ENCODE measurements around the gene QRFP.
"Not testable (repeated sequence)": the region's sequence is repeated elsewhere in the genome, so short reads cannot be mapped to it uniquely, and the experiment has no call there.

Gene QRFP

DNA sequence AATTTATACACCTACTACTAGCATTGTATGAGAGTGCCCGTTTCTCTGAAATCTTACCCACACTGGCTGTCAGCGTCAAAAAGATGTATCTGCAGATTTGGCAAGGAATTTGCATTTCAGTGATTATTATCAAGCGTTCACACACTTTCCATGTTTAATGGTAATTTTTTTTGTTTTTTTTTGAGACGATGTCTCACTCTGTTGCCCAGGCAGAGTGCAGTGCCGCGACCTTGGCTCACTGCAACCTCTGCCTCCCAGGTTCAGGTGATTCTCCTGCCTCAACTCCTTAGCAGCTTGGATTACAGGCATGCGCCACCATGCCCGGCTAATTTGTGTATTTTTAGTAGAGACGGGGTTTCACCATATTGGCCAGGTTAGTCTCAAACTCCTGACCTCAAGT is 47.3 kb downstream of the QRFP start:
- DNase-seq (ENCODE audit: low read depth): no peak

DNA sequence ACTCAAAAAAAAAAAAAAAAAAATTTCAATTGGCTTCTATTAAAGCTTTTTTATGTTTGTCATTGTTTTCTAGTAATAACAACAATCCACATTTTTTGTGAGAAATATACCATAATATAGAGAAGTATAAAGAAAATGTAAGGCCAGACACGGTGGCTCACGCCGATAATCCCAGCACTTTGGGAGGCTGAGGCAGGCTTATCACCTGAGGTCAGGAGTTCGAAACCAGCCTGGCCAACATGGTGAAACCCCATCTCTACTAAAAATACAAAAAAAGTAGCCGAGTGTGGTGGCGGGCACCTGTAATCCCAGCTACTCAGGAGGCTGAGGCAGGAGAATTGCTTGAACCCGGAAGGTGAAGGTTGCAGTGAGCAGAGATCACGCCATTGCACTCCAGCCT is 48.1 kb downstream of the QRFP start:
- DNase-seq (ENCODE audit: low read depth): not testable (repeated sequence)

DNA sequence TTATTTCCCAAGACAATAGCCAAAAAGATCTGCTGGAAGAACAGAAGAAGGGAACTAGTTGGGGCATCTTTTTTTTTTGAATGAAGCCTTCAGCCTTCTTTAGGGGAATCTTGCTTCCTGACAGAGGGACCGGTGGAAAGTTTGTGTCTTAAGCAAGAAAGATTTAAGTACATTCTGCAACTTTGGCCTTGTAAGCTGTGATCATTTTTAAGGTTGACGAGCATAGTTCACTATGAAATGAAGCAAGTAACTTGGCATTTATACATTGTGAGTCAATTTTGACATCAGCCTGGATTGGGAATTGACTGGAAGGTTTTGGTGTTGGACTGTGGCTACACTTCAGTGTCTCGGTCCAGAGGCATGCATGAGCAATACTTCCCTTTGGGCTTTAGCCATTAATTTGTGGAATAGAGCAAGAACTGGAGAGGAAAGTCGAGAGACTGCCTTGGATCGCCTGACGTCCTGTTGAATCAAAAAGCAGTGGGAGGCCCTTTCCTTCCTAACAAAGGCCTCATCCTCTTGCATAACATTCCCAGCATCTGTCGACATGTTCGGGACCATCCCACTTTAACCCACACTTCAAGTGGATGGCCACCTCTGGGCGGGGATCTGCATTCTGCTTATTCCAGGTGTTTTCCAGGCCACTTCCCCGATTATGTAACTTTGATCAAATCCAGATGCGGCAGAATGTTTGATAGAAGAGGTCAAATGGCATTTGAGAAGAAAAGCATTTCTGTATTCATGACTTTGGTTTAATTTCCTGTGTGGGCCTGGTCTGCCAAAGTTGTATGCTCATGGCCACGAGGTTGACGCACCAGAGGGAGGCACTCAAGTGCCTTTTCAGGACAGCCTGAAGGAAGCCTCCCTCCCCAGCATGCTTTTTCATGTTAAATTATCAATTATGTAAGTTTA is 49.0 kb downstream of the QRFP start:
- no peak for DNase-seq (ENCODE audit: low read depth)

DNA sequence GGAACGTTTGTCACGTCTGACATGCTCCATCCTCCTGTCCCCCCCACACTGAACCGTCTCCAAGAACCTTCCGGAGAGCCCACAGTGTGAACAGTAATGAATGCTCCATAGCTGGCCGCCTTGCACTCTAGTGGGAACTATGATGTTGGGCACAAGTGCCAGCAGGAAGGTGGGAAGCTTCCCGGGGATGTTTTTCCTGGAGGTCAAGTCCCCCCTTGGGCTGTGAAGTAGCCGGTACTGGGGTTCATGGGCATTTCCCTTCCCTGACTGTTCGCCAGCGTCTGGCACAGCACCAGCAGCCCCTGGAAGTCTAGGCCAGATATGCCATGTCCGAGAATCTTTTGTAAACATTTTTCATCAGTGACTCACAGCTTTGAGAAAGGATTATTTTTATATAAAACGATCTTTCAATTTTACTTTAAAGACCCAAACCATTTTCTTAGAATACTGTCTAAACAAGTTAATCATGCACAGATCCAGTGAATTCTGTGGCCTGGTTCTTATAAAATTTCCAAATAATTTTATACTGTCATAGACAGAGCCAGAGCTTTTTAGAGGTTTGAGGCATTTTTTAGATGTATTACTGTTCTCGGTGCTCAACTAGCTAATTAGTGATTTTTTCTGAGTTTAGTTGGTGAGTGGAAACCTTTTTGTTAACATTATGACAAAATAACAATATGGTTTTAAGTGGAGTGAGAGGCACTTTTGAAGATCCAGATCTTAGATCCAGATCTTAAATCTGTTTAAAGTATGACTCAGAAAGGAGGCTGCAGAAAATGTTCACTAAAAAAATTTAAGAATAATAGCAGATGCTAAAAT is 49.9 kb downstream of the QRFP start:
- DNase-seq (ENCODE audit: low read depth): no peak

DNA sequence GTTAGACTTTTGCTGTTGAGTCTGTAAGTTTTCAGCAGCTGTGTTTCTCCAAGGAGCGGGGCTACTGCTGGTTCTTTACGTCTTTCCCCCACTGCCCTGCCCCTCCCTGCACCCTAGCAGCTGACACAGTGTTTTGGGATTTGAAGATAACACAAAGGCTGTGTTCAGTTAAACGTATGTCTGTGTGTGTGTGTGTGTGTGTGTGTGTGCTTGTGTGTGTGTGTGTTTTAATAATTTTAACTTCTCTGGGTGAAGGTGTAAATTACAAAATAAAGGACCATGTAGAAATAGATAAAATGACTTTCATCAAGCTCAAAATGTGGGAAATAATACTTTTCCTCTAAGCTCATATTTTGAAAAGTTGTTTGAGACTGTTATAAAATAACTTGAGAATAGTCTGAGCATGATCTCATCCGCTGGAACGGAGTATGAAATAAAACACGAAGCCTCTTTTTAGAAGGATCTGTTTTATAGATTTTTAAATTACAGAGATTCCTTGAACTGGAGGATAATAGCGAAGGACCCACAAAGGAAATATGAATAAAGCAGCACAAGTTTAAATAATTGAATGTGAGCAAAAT is 50.6 kb downstream of the QRFP start:
- DNase-seq (ENCODE audit: low read depth): no peak

DNA sequence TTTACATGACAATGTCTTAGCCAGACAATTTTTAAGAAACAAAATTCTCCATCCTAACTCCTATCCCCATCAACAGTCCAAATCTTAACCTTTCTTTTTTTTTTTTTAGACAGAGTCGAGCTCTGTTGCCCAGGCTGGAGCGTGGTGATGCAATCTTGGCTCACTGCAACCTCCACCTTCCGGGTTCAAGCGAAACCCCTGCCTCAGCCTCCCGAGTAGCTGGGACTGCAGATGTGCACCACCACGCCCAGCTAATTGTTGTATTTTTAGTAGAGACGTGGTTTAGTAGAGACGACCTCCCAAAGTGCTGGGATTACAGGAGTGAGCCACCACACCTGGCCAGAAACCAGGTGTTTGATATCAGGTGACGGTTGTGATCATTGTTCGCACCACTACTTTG is 51.4 kb downstream of the QRFP start:
- no peak for DNase-seq (ENCODE audit: low read depth)

DNA sequence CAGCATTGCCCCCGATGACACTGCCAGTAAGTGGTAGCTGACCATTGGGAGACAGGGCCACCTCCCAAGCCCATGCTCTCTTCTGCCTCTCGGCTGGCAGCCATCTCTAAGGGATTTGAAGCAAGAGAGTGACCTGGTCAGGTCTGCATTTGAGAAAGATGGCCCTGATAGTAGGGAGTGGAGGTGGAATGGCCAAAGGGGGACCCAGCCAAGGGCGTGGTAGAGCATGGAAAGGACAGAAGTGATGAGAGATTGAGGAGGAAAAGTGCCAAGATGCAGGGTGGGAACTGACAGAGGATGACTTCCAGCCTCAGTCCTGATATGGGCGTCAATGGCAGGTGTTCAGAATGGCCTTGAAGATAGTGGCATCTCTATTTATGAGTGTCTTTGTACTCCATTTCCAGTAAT is 52.6 kb downstream of the QRFP start:
- no peak for DNase-seq (ENCODE audit: low read depth)

DNA sequence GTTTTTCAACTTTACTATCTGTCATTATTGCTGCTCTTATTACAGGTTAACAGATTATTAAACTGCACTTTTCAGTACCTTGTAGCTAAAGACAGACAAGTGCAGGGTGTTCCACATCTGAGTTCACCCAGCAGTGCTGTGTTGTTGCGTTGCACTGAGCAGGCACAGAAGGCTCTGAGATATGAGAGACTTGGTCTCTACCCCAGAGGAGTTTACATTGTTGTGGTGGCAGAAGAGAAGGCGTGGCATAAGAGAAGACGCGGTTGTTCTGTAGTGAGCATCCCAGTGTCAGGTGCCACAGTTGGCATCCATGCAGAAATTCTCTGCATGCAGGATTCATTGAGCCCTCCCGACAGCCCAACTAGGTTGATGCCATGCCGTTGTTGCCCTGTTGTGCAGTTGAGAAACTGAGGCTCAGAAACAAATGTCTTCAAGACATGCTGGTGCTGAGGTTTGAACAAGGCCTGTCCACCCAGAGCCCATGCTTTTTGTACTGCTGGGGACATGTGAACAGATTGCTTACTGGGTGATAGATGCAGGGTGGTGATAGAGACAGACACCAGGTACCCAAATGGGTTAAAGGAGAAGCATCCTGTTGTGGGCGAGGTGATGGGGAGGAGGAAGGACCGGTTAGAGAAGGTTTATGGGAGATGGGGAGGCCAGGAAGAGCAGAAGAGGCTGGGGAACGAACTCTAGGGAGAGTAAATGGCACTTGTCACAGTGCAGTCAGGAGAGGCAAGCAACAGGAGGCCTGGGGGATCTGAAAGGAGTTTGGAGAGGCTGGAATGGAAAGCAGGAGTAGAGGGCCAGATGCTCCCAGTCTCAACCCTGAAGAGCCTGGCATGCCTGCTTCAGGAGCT is 53.3 kb downstream of the QRFP start:
- DNase-seq (ENCODE audit: low read depth): no peak

Measured in stimulated activated CD8-positive, alpha-beta memory T cell treated with anti-CD3 and anti-CD28 coated beads, Interleukin-12 subunit alpha, Interleukin-12 subunit beta, amount 100 ng/mL, for 4 hours (primary cell).